ENCODE data around the gene DDX39B. TPM values are rescaled to one million over a fixed set of nuclear protein-coding genes. Genes with fewer than 3 reads are reported as not detected.
A peak's percentile ranks its signal among the peaks of the same experiment; 100 is the strongest.

Gene DDX39B
- total and polyA plus RNA-seq, 9 of the 15 experiments (the other 6 are each of a cell fraction or from before 2014, with no cell fraction given): 479 to 869 (median 592) TPM

GRCh38 chr6:31558631-31559500, 17.1 kb upstream of the DDX39B start (continued):
- no peak for TF ChIP-seq ZBTB40 (IDR thresholded peaks at IDR 0.05)
- no peak for TF ChIP-seq ZBTB40 (CRISPR knock-in tag; IDR thresholded peaks at IDR 0.05)
- TF ChIP-seq SRSF1 (IDR thresholded peaks at IDR 0.05; ENCODE audit: low read depth, low read length): no peak
- peak; percentile 46; the same call in 1 of the 2 replicates for TF ChIP-seq CTBP1 (IDR thresholded peaks at IDR 0.05; ENCODE audit: borderline replicate concordance)
- no peak for TF ChIP-seq EHMT2 (IDR thresholded peaks at IDR 0.05)
- TF ChIP-seq ZEB2 (IDR thresholded peaks at IDR 0.05): no peak
- no peak for TF ChIP-seq CREB3 (tag; conservative IDR thresholded peaks at IDR 0.05; ENCODE audit: low read depth)
- TF ChIP-seq SRSF7 (optimal IDR thresholded peaks at IDR 0.05; ENCODE audit: low read depth, low read length): no peak
- no peak for TF ChIP-seq ZMIZ1 (IDR thresholded peaks at IDR 0.05; ENCODE audit: low read depth in 2 of 2, low read length in 2 of 2)
- peak; percentile 69 for TF ChIP-seq LCOR (CRISPR knock-in tag; IDR thresholded peaks at IDR 0.05)
- TF ChIP-seq NFRKB (IDR thresholded peaks at IDR 0.05; ENCODE audit: low read depth): 0 out of 2 replicates have a peak, but pooled peaks have one; percentile 12
- TF ChIP-seq ZNF282 (CRISPR knock-in tag; IDR thresholded peaks at IDR 0.05): no peak
- no peak for TF ChIP-seq GTF2B (IDR thresholded peaks at IDR 0.05; ENCODE audit: extremely low read depth, insufficient read length)
